Kasumi-1 (cell line): ENCODE data around the gene P2RX1.
"Not testable (repeated sequence)": the region's sequence is repeated elsewhere in the genome, so short reads cannot be mapped to it uniquely, and the experiment has no call there.

Experiments used
- DNase-seq, 2 experiments: peaks; one replicate each; lab custom pipeline; 2025; lab: John Stamatoyannopoulos, UW

P2RX1 gene

DNA sequence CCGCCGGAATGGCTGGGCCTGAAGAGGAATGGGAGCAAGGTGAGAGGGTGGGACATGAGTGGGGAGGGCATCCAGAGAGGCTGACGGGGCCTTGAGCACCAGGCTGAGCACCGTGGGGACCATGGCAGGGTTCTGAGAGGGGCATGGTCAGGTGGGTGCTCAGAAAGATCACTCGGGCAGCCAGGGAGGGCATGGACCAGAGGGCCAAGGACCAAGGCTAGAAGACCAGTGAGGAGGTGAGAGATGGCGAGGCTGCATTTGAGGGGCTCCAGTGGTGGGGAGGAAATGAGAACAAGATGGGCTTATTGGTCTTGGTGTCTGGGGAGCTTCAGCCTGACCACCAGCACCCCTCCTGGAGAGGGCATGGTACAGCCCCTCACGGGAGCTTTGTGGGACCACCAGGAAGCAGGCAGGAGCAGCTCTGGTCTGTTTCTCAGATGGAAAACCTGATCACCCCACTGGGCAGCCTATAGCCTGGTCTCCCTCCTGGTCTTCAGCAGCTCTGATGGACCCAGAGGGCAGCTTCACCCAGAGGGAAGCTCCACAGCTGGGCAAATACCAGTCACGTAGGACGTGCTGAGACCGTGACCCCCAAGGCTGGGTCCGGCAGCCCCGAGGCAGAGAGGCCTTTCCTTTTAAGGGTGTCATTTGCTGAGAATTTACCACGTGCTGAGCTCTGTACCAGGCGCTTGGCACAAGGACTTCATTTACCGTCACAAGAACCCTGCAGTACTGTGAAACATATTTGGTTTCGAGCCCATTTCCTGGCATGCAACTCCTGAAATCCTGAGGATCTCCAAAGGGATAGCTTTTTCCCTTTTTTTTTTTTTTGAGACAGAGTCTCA lies 58.8 kb downstream of the P2RX1 start:
- DNase-seq = no peak

DNA sequence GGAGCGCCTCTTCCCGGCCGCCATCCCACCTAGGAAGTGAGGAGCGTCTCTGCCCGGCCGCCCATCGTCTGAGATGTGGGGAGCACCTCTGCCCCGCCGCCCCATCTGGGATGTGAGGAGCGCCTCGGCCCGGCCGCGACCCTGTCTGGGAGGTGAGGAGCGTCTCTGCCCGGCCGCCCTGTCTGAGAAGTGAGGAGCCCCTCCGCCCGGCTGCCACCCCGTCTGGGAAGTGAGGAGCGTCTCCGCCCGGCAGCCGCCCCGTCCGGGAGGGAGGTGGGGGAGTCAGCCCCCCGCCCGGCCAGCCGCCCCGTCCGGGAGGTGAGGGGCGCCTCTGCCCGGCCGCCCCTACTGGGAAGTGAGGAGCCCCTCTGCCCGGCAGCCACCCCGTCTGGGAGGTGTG lies 62.1 kb downstream of the P2RX1 start:
- DNase-seq = not testable (repeated sequence)

DNA sequence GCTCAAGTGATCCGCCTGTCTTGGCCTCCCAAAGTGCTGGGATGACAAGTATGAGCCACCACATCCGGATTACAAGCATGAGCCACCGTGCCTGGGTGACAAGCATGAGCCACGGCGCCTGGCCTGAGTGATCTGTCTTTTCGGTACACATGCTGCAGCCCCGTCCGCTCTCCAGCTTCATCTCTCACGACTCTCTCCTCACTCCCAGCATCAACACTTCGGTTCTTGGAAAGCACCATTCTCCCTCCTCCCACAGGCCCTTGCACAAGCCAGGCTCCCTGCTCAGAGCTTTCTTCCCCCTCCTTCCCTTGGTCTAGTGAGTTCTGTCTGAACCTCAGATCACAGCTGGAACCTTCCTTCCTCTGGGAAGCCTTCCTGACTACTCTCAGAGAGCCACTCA lies 63.7 kb downstream of the P2RX1 start:
- no peak for DNase-seq

DNA sequence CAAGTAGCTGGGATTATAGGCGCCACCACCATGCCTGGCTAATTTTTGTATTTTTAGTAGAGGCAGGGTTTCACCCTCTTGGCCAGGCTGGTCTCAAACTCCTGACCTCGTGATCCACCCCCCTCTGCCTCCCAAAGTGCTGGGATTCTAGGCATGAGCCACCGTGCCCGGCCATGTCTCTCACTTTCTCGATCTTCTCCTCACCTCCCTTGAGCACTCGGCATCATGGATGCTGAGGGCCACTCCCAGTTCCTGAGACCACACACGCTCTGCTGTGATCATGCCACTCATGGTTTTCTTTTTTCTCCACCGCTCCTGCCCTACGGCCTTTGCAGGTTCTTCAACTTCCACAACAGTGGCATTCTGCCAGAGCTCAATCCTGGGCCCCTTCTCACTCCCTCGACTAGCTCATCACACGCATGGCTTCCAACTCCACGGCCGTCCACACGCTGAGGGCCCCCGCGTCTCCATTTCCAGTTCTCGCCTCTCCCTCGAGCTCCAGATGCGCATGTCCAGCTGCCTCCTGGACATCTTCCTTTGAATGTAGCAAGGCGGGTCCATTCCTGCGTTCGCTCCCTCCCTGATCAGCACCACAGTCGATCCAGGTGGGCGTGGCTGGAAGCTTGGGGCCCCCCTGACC lies 64.7 kb downstream of the P2RX1 start:
- DNase-seq = no peak

DNA sequence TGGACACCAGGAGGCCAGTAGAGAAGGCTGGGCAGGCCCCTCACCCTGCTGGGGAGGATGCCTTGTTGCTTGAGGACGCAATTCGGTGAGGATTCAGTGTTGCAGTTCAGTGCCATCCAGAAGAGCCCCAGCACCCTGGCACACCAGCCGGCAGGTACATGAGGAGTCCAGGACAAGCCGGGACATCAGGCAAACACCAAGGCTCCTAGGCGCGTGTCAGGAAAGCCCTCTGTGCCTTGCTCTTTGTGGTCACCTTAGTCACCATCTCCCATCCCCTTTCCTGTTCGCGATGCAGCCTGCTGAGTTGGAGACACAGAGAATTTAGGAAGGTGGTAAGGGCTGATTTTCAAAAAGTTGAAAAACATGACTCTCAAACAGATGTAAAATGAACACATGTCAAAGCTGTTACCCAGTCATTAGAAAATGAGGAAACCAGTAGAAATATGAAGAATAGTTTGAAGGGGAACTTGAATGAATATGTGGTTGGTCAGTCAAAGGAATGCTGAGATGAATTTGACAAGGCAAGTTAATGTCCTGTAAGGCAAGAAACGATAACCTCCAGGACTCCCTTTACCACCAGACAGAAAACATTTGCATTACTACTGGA lies 67.9 kb downstream of the P2RX1 start:
- peak in 1 of 2 experiments; percentile 3 for DNase-seq

DNA sequence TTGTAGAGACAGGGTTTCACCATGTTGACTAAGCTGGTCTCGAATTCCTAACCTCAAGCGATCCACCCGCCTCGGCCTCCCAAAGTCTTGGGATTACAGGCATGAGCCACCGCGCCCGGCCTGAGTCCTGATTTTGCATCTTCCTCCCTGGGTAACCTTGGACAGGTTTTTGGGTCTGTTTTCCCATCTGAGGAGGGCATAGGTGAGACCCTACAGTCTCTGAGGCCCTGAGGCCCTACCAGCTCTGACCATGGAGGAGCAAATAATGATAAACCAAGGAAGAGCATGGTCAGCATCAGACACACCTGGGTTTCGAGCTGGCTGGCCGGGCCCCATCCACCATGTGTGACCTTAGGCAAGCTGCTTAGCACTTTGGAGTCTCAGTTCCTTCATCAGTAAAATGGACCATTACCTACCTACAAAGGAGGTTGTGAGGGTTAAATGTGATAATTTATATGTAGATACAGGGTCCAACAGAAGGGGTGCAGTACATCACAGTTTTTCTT lies 69.0 kb downstream of the P2RX1 start:
- no peak for DNase-seq
